ENCODE results near the gene CYP2F1.

DNA sequence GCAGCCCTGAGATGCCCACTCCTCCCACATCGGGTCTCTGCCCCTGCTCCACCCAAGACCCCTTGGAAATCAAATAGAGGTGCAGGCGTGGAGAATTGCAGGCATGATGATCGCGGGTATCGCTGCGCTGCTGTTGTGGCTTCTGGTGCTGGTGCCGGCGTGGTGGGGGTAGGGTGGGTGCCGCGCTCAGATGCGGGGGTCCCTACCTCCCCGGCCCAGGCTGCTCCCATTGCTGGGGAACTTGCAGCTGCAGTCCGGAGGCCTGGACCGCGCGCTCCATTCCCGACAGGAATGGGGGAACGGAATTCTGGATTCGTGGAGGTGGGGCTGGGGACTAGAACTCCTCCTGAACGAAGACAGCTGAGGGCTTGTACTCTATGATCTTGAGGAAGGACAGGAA is 20.4 kb downstream of the CYP2F1 start:
- TF ChIP-seq, protein P1, sequence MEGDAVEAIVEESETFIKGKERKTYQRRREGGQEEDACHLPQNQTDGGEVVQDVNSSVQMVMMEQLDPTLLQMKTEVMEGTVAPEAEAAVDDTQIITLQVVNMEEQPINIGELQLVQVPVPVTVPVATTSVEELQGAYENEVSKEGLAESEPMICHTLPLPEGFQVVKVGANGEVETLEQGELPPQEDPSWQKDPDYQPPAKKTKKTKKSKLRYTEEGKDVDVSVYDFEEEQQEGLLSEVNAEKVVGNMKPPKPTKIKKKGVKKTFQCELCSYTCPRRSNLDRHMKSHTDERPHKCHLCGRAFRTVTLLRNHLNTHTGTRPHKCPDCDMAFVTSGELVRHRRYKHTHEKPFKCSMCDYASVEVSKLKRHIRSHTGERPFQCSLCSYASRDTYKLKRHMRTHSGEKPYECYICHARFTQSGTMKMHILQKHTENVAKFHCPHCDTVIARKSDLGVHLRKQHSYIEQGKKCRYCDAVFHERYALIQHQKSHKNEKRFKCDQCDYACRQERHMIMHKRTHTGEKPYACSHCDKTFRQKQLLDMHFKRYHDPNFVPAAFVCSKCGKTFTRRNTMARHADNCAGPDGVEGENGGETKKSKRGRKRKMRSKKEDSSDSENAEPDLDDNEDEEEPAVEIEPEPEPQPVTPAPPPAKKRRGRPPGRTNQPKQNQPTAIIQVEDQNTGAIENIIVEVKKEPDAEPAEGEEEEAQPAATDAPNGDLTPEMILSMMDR (IDR thresholded peaks at IDR 0.05; ENCODE audit: poor library complexity, severe bottlenecking), result no peak
- TF ChIP-seq POLR2AphosphoS5 (IDR thresholded peaks at IDR 0.05) (no peak), EZH2 (IDR thresholded peaks at IDR 0.05; ENCODE audit: borderline replicate concordance, insufficient read depth, low read length, poor library complexity, severe bottlenecking) (no peak), SMC3 (conservative IDR thresholded peaks at IDR 0.05; ENCODE audit: poor library complexity) (no peak), RAD21 (conservative IDR thresholded peaks at IDR 0.05) (no peak)
- TF ChIP-seq, protein P2, sequence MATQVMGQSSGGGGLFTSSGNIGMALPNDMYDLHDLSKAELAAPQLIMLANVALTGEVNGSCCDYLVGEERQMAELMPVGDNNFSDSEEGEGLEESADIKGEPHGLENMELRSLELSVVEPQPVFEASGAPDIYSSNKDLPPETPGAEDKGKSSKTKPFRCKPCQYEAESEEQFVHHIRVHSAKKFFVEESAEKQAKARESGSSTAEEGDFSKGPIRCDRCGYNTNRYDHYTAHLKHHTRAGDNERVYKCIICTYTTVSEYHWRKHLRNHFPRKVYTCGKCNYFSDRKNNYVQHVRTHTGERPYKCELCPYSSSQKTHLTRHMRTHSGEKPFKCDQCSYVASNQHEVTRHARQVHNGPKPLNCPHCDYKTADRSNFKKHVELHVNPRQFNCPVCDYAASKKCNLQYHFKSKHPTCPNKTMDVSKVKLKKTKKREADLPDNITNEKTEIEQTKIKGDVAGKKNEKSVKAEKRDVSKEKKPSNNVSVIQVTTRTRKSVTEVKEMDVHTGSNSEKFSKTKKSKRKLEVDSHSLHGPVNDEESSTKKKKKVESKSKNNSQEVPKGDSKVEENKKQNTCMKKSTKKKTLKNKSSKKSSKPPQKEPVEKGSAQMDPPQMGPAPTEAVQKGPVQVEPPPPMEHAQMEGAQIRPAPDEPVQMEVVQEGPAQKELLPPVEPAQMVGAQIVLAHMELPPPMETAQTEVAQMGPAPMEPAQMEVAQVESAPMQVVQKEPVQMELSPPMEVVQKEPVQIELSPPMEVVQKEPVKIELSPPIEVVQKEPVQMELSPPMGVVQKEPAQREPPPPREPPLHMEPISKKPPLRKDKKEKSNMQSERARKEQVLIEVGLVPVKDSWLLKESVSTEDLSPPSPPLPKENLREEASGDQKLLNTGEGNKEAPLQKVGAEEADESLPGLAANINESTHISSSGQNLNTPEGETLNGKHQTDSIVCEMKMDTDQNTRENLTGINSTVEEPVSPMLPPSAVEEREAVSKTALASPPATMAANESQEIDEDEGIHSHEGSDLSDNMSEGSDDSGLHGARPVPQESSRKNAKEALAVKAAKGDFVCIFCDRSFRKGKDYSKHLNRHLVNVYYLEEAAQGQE (IDR thresholded peaks at IDR 0.05; ENCODE audit: borderline replicate concordance), result no peak
